ENCODE data around the gene KLK12. TPM values are rescaled to one million over a fixed set of nuclear protein-coding genes. Genes with fewer than 3 reads are reported as not detected.
A peak's percentile ranks its signal among the peaks of the same experiment; 100 is the strongest.

Gene KLK12
- total and polyA plus RNA-seq, 8 donors, result 0.31 to 1.3 (median 0.44) TPM; not detected in 1

DNA sequence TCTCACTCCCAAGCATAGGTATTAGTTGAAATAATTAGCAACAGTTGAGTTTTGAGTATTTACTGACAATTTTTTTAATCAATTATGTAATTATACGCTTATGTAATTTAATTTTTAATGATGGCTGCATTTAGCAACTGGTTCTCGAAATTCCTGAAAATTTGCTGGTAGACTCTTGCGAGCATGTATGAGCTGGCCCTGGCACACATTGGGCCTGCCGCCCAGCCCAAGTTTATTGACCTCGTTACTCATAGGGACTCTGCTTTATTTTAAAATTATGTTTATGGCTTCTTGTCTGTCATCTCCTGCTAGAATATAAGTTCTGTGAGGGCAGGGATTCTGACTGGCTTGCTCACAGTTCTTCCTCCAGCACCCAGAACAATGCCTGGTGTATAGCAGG, 41.2 kb upstream of the KLK12 start:
- peaks cover 0 to 8% of the 10 kb centered on the region in 2 donors for H3K9me3 ChIP-seq
- peaks cover 0 to 12% of the 10 kb centered on the region in 2 donors for H3K27me3 ChIP-seq
- H3K4me1 ChIP-seq, result no peaks in the 10 kb centered on the region
- no peaks in the 10 kb centered on the region for H3K36me3 ChIP-seq
- ATAC-seq, result no peak
- intact Hi-C loops (cut with DNase I), result no loop called here
- H3K27ac ChIP-seq, result no peak overlapping the region
- DNase-seq, result no peak
- H3K4me3 ChIP-seq, result no peak overlapping the region
- TF ChIP-seq, protein P1, sequence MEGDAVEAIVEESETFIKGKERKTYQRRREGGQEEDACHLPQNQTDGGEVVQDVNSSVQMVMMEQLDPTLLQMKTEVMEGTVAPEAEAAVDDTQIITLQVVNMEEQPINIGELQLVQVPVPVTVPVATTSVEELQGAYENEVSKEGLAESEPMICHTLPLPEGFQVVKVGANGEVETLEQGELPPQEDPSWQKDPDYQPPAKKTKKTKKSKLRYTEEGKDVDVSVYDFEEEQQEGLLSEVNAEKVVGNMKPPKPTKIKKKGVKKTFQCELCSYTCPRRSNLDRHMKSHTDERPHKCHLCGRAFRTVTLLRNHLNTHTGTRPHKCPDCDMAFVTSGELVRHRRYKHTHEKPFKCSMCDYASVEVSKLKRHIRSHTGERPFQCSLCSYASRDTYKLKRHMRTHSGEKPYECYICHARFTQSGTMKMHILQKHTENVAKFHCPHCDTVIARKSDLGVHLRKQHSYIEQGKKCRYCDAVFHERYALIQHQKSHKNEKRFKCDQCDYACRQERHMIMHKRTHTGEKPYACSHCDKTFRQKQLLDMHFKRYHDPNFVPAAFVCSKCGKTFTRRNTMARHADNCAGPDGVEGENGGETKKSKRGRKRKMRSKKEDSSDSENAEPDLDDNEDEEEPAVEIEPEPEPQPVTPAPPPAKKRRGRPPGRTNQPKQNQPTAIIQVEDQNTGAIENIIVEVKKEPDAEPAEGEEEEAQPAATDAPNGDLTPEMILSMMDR (IDR thresholded peaks at IDR 0.05), result no peak

GRCh38 chr19:51071095-51071405, 36.2 kb upstream of the KLK12 start:
- no peak for DNase-seq
- Histone ChIP-seq H3K27ac (no peak overlapping the region), H3K36me3 (no peaks in the 10 kb centered on the region), H3K4me3 (no peak overlapping the region), H3K4me1 (no peaks in the 10 kb centered on the region), H3K9me3 (peaks cover 0 to 8% of the 10 kb centered on the region in 2 donors), H3K27me3 (peaks cover 0 to 27% of the 10 kb centered on the region in 2 donors)
- intact Hi-C loops (cut with DNase I), result no loop called here
- TF ChIP-seq, protein P1 (IDR thresholded peaks at IDR 0.05), result no peak
- ATAC-seq, result no peak

- H3K27me3 ChIP-seq, result peaks cover 0 to 28% of the 10 kb centered on the region in 2 donors
- ATAC-seq (no peak), DNase-seq (no peak)
- no peaks in the 10 kb centered on the region for H3K36me3 ChIP-seq
- H3K4me1 ChIP-seq, result no peaks in the 10 kb centered on the region
- intact Hi-C loops (cut with DNase I), result no loop called here
- TF ChIP-seq, protein P1 (IDR thresholded peaks at IDR 0.05), result no peak
- H3K9me3 ChIP-seq, result peaks cover 0 to 8% of the 10 kb centered on the region in 2 donors
- no peak overlapping the region for H3K27ac ChIP-seq
- H3K4me3 ChIP-seq, result no peak overlapping the region
Measured at GRCh38 chr19:51070334-51071094, 35.7 kb upstream of the KLK12 start.

DNA sequence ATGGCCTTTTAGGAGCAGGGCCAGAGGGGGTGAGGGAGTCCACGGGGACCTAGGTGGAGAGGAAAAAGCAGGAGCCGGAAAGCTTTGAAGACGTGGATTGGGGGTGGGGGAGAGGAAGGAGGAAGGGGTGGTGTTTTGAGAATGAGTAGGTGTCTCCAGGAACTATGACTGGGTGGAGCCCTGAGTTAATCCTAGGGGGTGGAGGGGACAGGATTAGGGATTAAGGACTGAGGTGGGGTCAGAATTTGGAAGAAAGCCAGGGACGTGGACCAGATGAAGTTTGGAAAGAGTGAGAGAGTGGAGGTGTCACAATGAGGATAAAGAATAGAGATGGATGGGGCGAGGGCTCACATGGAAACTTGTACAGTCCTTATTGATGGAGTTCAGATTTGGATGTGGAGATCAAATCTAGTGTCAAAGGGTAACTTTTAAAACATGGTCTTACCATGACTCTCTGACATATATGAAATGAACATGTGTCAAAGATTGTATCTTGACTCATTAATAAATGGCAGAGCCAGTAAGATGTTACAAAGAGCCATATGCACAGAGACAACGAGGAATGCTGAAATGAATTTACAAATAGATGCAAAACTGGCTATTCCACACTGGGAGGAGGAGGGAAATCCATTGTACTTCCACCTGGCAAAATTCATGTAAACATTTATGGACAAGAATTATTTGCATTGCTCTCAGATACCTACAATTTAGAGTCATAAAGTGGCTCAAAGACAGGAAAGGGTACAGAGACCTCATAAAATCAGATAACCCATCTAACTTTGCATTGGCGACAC, 31.8 kb upstream of the KLK12 start:
- TF ChIP-seq, protein P1 (IDR thresholded peaks at IDR 0.05), result no peak
- DNase-seq, result no peak
- Histone ChIP-seq H3K27ac (no peak overlapping the region), H3K36me3 (no peaks in the 10 kb centered on the region), H3K9me3 (no peaks in the 10 kb centered on the region), H3K27me3 (peaks cover 3 to 67% of the 10 kb centered on the region in 2 donors), H3K4me3 (no peak overlapping the region), H3K4me1 (no peaks in the 10 kb centered on the region)
- intact Hi-C loops (cut with DNase I), result no loop called here
- ATAC-seq, result no peak

GRCh38 chr19:51065221-51065960, 30.6 kb upstream of the KLK12 start:
- peak; percentile 25 for ATAC-seq
- DNase-seq, result no peak

More at GRCh38 chr19:51065221-51065960, 30.6 kb upstream of the KLK12 start:
- Histone ChIP-seq H3K4me1 (no peaks in the 10 kb centered on the region), H3K27ac (no peak overlapping the region), H3K9me3 (no peaks in the 10 kb centered on the region), H3K4me3 (peak overlapping the region; percentile 7 to 13), H3K27me3 (peaks cover 3 to 79% of the 10 kb centered on the region in 2 donors), H3K36me3 (no peaks in the 10 kb centered on the region)
- TF ChIP-seq, protein P1 (IDR thresholded peaks at IDR 0.05), result no peak
- intact Hi-C loops (cut with DNase I), result no loop called here

Data from left lung (tissue), 10 donors.